ENCODE measurements around the gene CFAP92.
"Not testable (repeated sequence)": the region's sequence is repeated elsewhere in the genome, so short reads cannot be mapped to it uniquely, and the experiment has no call there.

Gene CFAP92

DNA sequence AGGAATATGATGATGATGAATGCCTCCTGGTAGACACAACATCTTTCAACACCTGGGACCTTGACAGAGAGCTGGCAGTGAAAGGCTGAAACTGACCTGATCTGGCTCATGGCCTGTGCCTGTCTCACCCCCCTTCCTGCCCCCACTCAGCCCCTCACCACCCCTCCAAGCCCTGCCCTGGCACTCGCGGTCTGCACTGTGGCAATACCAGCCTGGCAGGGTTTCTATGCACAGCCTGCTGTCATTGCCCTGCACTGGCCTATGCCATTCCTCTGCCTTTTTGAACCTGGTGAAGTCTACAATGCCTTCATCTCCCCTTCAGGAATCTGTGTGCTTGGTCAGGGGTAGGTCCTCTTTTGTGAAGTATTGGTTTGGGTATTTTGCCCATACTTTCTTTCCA is 58.0 kb downstream of the CFAP92 start:
- FAIRE-seq, result no peak

DNA sequence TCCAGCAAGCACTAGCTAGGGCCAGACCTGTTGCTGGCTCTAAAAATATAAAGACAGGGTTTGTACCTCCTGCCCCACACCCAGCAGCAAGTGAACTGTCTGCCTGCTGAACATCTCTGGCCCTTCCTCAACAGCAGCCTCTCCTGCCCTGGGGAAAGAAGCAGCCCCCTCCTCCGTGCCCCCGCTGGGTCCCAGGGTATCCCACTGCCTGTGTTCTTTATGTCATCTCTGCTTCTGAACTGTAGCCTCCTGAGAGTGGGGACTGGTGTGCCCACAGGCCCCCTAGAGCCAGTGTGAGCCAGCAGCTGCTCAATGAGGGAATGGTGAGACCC is 60.0 kb downstream of the CFAP92 start:
- no peak for FAIRE-seq

DNA sequence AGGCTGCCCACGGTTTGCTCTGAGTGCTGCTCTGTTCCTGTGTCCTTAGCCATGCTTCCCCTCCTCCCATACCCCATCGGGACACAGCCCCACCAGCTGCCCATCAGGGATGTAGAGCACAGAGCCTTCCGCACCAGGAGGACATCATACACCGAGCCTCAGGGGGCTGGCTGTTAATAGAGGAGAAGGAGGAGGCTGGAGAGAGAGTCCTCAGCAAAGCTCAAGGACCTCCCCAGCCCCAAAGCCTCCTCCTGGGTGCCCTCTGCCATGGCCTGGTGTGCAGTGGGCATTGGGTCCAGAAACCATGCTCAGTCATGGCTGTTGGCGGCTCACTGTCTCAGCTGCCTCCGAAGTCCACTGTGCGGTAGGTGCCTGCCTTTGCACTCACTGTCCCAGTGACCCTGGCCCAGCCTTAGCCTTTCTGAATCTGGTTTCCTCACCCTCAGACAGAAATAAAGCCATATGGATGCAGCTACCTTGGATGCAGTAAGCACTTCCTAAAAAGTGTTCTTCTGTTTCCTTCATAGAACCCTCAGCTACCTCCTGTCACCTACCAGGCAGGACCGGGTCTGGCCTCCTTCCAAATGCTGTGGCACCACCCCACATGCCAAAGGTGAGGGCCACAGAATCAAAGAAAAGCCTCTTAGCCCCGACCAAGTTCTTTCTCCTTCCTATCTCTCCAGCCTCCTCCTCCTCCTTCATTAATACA is 60.5 kb downstream of the CFAP92 start:
- FAIRE-seq, result no peak

DNA sequence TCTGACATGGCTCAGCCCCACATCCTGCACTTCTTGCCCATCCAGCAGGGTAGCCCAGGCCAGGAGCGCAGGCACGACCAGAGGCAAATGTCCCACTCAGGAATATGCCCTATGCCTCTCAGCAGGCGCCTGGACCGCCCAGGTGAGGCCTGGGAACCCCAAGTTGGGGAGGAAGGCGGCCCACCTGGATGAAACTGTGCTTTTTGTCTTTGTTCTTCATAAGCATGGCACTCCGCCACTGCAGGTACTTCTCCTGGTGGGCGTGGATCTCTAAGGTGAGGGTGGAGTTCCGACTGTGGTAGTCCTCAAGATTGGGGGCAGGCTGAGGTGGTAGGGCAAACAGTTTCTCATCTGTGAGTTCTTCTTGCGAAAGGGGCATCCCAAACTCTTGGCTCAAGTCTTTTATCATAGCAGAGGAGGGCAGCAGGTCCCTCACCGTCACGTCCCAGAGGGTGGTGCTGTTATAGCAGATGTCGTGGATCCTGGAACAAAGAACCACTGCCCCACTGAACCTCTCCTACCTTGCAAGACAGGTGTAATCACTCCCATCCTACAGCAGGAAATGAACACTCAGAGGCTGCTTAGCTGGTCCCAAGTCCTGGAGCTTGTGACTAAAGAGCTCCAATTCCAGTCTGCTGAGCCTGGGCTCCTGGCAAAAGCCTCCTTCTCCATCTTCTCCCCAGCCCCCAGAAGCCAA is 61.2 kb downstream of the CFAP92 start:
- FAIRE-seq, result no peak

DNA sequence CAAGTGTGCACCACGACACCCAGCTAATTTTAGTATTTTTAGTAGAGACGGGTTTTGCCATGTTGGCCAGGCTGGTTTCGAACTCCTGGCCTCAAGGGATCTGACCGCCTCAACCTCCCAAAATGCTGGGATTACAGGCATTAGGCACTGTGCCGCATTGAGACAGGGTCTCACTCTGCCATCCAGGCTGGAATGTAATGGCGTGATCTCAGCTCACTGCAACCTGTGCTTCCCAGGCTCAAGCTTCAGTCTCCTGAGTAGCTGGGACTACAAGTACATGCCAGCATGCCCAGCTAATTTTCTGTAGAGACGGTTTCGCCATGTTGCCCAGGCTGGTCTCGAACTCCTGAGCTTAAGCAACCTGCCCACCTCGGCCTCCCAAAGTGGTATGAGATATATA is 62.8 kb downstream of the CFAP92 start:
- no peak for FAIRE-seq

DNA sequence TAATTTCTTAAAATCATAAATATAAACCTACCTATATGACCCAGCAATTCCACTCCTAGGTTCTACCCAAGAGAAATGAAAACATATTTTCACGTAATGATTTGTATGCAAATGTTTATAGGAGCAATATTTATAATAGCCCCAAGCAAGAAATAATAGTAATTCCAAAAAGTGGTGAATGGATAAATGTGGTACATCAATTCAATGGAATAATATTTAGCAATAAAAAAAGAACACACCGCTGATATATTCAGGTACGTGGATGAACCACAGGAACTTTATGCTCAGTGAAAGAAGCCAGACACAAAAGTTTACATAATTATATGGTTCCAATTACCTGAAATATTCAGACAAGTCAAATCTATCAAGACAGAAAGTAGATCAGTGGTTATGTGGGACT is 64.5 kb downstream of the CFAP92 start:
- FAIRE-seq, result no peak

DNA sequence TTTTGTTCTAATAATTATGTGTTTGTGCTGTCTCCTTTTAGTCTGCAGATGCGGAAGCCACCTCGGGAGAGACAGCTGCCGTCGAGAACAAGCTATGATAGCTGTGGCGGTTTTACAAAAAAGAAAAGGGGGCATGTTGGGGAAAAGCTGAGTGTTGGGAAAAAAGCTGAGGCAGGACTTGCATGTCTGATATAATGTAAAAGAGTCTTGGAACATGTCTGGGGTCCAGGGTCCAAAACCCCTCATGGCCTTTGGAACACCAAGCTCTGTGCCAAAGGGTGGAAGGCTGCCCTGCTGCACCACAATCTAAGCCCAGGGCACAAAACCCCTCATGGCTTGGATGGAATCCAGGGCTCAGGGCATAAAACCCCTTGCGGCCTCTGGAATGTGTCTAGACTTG is 69.9 kb downstream of the CFAP92 start:
- not testable (repeated sequence) for FAIRE-seq

DNA sequence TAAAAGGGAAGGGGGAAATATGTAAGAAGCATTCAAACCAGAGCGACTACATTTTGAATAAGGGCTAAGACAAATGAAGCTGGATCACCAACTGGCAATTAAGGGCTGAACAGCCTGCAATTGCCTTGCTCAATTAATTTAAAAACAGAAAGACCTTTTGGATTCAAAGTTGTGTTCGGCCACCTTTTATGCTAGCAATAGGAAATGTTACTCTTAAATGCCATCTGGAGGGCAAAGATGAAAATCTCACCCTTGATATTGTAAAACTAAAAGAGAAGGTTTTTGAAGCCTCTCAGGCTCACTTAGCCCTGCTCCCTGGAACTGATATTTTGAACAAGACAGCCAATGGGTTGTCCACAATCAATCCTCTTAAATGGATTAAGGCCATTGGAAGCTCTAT is 70.3 kb downstream of the CFAP92 start:
- FAIRE-seq, result no peak

DNA sequence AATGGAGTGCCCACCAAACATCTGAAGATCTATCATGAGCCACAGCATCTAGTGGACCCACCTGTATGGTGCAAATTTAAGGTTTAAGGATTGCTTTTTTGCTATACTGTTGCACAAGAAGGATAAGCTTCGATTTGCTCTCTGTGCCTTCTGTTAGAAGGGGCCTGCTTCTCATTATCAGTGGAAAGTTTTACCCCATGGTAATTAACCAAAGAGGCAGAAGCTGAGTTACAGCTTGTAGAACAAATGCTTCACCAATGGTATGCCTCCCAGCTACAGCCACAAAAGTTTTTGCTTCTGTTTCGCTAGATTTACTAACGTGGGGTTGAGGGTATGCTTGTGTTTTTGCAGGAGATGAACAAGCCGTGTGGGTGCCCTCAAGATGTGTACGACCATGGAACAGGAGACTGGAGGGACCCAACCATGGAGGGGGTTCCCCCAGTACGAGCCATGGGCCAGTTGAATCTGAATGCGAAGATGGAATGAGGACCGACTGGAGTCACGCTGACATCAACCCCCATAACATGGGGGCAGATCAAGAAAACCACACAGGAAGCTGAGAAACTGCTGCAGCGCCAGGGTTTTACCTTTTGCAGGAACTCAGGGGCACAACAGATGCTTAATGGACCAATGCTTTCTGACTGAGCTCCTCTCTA is 70.9 kb downstream of the CFAP92 start:
- no peak for FAIRE-seq

DNA sequence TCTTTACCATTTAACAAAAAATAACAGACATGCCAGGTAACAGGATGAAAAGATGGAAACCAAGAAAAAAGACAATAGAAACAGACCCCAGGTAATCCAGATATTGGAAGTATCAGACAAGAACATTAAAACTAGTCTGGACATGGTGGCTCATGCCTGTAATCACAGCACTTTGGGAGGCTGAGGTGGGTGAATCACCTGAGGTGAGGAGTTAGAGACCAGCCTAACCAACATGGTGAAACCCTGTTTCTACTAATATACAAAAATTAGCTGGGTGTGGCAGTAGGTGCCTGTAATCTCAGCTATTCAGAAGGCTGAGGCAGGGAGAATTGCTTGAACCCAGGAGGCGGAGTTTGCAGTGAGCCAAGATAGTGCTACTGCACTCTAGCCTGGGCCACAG is 73.9 kb downstream of the CFAP92 start:
- no peak for FAIRE-seq

DNA sequence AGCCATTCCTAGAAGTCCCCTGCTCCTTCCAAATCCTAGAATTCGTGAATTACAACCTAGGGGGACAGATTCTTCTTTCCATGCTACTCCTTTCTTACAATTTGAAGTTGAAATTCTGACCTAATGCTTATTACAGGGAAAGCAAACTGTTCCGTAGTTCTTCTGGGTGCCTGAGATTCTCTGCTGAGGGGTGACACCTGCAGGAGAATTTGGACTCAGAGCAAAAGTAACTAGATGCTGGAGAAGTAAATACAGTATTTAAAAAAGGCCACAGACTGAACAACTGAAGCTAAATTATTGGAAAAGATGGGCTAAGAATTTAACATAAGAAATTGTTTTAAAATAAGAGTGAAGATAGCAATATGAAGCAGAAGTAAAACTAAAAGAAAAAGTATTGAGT is 76.6 kb downstream of the CFAP92 start:
- no peak for FAIRE-seq

DNA sequence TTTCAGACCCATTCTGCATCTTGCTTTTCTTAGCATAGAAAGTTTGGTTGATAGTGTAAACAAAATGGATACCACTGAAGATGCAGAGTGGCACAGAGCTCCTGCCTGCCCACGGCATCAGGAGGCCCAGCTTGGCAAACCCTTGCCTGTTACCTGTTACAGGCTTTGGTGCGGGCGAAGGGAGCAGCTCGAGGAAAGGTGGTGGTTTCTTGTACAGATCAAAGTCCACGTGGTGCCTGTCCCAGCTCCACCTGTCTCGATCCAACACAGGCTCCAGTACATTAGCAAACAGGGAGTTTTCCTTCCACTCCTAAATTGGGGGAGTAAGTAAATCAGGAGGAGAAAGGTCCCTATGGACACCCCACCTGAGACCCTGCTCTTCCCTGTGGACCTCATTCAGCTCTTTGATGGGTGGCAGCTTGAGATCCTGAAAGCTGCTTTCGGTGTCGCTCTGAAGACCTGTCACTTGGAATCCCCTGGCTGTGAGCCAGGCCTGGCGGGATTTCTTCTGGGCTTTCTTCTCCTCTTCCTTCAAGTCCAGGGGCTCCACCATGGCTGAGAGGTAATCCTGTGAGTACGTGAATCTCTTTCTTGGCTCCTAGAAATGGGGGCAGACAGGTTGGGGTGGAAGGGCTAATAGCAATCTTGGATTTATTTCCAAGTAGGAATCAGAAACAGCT is 78.8 kb downstream of the CFAP92 start:
- no peak for FAIRE-seq

DNA sequence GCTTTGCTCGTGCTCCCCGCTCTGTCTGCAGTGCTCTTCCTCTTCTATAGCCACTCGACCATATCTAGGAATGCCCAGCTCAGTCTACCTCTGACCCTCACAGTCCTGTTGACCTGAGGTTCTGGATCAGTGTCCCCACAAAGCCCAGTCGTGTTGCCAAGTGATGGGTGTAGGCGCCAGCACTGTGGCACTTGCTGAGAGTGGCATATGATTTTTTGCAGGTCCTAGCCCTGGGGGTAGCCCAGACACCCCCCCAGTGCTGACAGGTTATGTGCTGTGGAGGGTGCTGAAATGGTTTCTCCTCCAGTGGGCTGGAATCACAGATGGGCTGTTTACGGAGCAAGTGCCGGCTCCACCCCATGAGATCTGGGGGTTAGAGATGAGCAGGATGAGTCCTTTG is 82.0 kb downstream of the CFAP92 start:
- no peak for FAIRE-seq

DNA sequence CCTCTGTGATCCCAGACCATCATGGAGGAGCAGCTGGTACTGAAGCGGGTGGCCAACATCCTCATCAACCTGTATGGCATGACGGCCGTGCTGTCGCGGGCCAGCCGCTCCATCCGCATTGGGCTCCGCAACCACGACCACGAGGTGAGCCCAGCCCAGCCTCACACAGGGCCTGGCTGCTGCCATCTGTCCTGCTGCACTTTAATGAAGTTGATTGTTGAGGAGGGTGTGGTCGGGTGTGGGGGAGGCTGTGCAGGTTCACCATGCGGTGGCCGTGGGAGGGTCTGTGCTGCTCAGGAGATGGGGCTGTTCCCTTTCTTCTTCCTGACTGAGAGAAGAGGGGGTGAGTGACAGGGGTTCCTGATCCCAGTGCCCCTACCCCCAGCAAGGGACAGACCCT is 83.9 kb downstream of the CFAP92 start:
- FAIRE-seq, result no peak

DNA sequence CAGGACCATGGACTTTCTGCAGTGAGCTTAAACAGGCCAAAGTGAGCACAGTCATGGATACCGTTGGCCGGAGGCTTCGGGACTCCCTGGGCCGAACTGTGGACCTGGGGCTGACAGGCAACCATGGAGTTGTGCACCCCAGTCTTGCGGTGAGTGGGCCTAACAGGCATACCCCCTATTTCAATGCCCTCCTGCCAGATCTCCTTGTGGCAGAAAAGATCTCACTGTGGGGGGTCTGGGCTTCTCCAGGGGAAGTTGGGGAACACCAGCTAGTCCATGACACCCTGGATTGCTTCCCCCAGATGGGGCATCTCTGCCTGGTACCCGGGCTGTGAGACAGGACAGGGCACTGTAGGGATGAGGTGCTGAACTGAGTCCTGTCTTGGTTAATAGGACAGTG is 84.9 kb downstream of the CFAP92 start:
- no peak for FAIRE-seq

DNA sequence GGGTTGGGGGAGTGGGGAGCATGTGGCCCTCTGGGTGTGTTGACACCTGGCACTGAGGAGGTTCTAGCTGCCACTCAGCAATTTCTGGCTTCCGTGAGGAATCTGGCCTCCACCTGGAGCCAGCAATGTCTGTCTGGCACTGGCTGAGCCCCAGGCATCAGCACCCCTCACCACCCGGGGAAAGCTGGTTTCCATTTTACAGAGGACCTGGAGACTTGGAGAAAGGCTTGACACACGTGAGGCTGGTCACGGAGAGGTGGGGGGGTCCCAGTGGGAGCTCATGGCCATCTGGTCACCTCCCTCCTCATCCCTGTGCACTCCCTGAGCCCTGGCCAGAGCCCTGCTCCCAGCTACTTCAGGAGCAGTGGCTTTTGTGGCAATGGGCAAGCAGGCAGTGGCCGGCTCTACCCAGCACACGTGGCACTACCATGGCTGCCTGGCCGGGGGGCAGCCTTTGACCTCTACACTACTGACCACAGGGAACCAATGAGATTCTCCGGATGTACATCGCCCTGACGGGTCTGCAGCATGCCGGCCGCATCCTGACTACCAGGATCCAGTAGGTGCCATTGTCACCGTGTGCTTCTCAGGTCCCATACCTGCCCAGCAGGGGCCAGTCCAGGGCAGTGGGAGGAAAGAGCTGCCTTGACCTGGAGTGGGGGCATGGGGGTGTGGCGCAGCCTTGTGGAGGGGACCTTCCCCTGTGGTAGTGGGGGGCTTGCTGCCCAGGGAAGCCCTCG is 86.0 kb downstream of the CFAP92 start:
- FAIRE-seq, result no peak

DNA sequence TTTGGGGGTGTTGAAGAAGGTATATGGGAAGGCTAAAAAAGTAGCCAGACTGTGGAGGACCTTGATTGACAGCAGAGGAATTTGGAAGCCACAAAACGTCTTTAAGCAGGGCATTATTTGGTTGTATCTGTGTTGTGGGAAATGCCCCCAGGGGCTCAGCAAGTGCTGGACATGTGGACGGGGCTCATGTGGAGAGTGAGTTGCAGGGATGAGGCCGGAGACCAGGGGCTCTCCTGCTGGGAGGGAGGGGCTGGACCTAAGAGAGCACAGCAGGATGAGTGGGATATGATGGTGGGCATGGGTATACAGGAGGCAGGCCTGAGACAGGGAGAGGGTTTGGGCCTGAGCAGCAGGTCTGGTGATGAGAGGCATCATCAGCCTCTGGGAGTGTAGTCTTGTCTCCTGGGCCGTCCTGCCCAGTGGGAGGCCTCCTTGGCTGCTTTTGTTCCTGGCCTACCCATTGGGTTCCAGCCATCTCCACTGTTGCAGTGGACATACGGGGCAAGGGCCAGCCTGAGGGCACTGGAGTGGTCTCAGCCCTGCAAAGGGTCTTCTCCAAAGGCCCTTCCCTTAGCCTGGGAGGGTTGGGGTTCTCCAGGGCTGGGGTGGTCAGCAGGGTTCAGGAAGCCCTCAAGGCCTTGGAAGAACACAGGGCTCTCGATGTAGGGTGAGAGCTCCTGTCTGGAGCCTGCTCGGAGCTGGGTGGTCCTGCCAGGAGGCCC is 86.9 kb downstream of the CFAP92 start:
- FAIRE-seq, result no peak

DNA sequence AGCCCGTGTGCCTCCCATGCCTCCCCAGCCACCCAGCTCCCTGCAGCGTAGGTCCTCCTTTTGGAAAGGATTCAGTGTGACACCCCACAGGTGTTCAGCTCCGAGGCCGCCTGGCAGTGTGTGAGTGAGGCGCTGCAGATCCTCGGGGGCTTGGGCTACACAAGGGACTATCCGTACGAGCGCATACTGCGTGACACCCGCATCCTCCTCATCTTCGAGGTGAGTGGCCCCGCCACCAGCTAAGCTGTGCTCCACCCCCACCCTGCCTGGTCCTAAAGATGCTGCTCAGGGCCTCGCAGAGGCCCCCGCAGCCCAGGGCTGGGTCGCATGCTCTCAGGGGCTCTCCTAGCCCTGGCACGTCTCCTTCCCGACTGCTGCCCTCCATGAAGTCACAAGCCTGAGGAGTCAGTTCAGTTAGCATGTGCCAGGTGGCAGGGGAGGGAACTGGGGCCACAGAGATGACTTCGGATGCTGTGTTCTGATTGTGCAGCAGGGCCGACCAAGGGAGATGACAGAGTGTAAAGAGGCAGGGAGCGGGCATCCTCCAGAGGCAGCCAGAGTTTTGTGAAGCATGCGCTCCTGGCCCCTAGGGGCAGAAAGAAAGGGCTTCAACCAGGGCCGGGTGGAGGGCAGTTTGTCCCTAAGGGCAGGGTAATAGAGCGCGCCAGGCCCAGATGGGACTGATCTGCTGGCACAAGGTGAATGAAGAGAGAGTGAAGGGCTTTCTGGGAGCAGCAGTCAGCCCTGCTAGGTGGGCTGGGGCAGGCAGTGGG is 87.7 kb downstream of the CFAP92 start:
- FAIRE-seq, result no peak

DNA sequence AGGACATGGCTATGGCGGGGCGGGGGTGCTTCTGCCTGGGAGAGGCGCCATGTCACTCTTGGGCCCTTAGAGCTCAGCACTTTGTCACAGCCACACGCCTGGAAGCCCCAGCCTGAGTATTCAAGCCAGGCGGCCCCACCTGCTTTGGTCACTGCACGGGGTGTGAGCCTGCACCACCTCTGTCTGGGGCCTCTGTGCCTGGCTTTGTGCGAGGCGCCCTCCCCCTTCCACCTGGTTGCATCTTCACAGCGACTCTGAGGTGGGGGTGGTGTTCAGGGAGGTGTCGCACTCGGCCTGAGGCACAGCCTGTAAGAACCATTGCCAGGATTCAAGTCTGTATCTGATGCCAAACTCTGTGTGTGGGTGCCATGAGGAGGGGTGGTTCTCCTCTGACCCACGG is 90.4 kb downstream of the CFAP92 start:
- no peak for FAIRE-seq

DNA sequence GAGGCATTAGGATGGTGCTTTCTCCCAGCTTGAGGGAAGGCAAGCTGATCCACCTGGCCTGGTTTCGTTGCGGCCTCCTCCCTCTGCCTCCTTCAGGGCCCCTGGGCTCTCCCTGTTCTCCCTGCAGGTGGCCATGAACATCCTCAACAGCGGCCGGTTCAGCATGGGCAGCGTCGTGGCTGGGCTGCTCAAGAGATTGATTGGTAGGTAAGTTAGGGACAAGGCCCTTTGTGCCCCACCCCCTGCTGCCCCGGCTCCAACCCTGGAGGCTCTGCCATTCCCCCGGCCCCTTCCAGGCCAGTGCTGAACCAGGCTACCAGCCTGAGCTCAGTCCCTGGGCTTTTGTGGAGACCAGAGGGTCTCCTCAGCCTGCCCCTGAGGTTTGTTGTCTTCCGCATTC is 91.5 kb downstream of the CFAP92 start:
- FAIRE-seq, result no peak

DNA sequence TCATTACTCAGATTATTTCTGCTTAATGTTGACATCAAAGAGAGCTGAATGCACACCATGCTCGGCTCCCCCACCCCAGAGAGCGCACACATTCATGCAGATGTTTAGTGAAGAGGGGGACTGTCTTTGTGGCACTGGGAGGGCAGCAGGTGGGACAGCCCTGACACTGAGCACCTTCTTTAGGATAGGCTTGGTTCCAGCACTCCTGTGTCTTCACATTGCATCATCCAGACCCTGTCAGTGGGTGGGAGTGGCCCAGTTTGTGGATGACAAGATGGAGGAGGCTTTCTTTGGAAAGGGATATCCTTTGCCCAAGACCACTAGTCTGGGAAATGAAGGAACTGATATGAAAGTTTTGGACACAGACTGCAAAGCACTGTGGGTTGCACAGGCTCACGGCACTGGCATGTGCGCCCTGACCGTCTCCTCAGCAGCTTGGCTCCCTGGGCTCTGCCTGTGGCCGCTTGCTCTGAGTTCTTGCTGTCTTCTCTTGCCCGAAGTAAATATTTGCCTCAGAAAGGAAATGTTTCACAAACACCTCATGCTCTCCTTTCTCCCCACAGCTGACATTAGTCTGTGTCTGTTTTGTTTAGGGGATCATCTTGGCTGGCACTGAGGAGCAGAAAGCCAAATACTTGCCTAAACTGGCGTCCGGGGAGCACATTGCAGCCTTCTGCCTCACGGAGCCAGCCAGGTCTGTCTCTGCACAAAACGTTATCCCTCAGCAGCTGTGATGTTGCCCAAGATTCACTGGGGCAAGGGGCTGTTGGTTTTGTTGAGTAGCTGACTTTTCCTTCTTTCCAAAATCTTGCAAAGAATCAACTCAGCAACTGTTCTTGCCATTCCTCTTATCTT is 97.8 kb downstream of the CFAP92 start:
- FAIRE-seq, result no peak
